ENCODE measurements around the gene MYLK.
"Not testable (repeated sequence)": the region's sequence is repeated elsewhere in the genome, so short reads cannot be mapped to it uniquely, and the experiment has no call there.

The MYLK gene

GRCh38 chr3:123618076-123618708 is 265.9 kb downstream of the MYLK start:
- no peak for DNase-seq

- DNase-seq, result no peak
Measured at GRCh38 chr3:123616593-123616992, 267.5 kb downstream of the MYLK start.

DNA sequence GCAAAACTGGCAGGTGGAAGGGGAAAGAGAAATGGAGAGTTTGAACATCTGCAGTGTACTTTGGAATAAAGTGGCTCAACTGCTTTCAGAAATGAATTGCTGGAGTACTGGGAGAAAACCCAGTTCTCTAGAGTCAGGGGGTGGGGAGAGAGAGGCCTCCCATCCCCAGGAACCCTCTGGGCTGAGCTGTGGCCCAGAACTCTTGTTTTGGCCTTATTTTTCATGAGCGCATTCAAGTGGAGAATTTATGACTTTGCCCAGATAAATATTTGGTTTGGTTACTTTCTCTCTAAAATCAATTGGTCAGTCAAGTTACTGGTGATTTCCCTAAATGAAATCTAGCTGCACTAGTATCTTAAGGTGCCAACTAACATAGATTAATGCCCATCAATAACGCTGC is 270.6 kb downstream of the MYLK start:
- DNase-seq, result no peak

DNA sequence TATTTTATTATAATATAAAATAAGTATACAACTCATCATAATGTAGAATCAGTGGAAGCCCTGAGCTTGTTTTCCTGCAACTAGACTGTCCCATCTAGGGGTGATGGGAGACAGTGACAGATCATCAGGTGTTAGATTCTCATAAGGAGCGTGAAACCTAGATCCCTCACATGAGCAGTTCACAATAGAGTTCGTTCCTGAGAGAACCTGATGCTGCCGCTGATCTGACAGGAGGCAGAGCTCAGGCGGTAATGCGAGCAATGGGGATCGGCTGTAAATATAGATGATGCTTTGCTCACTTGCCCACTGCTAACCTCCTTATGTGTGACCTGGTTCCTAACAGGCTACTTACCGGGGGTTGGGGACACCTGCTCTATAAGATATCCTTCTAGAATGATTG is 272.5 kb downstream of the MYLK start:
- DNase-seq, result not testable (repeated sequence)

DNA sequence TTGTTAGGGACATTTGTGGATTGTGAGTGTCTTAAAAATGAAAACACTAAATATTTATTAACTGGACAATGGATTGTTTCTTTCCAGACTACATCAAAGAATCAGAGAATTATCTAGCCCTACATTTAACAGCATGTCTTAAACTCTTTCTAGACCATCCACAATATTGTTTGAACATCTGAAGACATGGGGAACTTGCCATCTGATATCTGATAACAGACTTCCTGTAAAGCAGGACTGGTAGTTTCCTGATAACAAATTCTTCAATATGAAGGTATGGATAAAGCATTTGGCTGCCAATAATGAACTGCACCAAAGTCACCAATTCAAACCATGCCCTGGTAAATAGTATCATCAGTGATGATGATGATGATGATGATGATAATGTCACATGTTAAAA is 273.1 kb downstream of the MYLK start:
- no peak for DNase-seq

DNA sequence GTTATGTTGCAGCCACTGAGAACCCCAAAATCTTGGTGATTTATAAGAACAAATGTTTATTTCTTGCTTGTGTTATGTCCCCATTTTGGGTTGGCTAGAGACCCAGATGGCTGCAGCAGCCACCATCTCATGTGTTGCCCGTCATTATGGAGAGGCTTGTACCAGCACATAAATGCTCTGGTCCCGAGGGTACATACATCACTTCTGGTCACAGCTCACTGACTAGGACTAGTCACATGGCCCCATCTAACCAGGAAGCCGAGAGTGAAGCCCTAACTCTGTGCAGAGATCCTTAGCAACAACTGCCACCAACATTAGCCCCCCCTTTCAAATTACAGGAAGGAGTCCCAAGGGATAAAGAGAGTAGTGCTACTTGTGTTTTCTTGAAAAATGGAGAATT is 273.8 kb downstream of the MYLK start:
- no peak for DNase-seq

DNA sequence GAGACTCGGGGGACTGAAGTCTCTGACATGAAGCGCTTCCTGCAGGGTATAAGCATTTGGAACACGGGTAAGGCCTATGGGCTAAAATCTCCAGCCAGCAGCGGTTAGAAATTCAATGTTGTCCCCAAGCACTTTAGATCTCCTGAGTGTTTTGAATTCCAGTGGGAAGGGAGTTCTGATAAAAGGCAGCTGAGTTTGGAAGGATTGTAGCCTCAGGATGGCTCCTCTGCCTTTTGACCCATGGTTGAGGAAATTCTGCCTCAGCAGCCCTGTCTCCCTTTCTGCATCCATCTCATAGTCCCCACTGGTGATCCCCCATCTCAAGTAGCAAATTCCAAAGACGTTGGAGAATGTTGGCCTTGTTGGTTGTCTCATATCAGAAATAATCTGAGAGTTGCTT is 275.1 kb downstream of the MYLK start:
- no peak for DNase-seq

DNA sequence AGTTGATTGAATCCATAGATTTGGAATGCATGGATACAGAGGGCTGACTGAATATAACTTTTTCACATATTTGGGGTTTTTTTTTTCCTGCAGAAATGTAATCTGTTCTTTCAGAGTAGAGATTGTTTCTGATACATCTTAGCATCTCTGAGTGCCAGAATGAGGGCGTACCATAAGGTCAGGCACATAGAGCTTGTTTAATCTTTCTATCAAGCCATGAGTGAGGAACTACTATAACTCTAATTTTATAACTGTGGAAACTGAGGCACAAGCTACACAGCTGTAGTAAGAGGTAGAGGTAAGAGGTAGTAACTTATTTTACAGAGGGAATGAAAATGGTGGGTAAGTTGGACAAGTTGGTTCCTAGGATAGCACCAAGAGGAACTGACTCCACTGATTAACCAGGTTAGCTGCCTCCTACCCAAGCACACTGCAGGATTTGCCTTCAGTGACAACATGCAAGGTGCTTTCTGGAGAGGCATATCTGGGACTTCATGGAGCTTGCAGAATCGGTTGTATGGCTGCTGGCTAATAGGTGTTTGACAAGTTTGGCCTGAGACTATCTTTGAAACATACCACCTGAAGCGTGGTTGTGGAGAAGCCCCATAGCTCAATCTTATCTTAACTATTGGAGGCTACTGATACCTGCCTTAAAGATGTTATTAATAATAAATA is 275.7 kb downstream of the MYLK start:
- DNase-seq, result no peak

- DNase-seq, result no peak
Measured at GRCh38 chr3:123606527-123606926, 277.6 kb downstream of the MYLK start.

DNA sequence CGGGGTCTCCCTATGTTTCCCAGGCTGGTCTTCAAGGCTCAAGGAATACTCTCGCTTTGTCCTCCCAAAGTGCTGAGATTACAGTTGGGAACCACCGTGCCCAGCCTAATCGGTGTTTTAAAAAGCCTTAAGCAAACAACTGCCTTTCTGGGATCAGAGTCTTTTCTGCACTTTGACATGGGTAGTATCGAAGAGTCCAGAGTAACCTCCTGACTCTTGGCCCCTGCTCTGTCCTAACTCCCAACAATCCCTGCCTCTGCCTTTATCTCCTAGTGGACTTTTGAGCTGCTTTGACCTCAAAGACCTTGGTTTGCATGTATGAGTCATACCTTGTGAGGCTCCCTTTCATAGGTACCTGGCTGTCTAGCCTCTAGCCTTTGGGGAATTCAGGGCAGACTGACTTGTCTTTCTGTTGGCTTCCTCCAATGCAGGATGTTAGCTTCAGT is 278.3 kb downstream of the MYLK start:
- DNase-seq, result no peak

- DNase-seq, result not testable (repeated sequence)
Measured at GRCh38 chr3:123603153-123603552, 281.0 kb downstream of the MYLK start.

DNA sequence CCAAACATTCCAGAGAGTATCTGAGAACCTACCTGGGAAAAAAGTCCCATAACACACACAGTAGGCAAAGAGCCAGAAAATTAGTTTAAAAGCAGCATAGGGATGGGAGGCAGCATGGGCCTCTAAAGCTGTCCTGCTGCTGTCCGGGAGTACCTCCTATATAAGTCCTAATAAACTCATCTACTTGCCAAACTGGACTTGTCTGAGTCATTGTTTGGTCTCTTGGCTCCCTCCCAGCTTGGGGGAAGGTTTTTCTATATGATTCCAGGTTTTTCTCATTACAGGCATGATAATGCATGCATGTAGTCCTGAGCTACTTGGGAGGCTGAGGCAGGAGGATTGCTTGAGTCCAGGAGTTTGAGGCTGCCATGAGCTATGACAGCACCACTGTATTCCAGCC is 281.8 kb downstream of the MYLK start:
- no peak for DNase-seq

DNA sequence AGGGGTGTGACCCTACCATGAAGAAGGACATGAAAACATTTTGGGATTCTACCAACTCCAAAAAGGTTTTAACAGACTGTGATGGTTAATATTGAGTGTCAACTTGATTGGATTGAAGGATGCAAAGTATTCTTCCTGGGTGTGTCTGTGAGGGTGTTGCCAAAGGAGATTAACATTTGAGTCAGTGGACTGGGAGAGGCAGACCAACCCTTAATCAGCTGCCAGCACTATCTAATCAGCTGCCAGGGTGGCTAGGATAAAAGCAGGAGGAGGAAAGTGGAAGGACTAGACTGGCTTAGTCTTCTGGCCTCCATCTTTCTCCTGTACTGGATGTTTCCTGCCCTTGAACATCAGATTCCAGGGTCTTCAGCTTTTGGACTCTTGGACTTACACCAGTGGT is 283.3 kb downstream of the MYLK start:
- DNase-seq, result not testable (repeated sequence)

- DNase-seq, result no peak
Measured at GRCh38 chr3:123597561-123597960, 286.6 kb downstream of the MYLK start.

GRCh38 chr3:123595396-123596180 is 288.5 kb downstream of the MYLK start:
- no peak for DNase-seq

- no peak for DNase-seq
Measured at GRCh38 chr3:123593381-123593780, 290.8 kb downstream of the MYLK start.

DNA sequence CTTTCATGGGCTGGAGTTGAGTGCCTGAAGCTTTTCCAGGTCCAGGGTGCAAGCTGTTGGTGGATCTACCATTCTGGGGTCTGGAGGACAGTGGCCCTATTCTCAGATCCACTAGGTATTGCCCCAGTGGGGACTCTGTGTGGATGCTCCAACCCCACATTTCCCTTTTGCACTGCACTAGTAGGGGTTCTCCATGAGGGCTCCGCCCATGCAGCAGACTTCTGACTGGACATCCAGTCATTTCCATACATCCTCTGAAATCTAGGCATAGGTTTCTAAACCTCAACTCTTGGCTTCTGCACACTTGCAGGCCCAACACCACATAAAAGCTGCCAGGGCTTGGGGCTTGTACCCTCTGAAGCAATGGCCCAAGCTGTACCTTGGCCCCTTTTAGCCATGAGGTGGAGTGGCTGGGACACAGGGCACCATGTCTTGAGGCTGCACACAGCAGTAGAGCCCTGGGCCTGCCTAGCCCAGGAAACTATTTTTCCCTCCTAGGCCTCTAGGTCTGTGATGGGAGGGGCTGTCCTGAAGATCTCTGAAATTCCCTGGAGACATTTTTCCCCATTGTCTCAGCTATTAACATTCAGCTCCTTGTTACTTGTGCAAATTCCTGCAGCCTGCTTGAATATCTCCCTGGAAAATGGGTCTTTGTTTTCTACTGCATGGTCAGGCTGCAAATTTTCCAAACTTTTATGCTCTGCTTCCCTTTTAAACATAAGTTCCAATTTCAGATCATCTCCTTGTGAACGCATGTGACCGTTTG is 293.3 kb downstream of the MYLK start:
- DNase-seq, result no peak

GRCh38 chr3:123587401-123587800 is 296.7 kb downstream of the MYLK start:
- no peak for DNase-seq

GRCh38 chr3:123586968-123587367 is 297.2 kb downstream of the MYLK start:
- no peak for DNase-seq

DNA sequence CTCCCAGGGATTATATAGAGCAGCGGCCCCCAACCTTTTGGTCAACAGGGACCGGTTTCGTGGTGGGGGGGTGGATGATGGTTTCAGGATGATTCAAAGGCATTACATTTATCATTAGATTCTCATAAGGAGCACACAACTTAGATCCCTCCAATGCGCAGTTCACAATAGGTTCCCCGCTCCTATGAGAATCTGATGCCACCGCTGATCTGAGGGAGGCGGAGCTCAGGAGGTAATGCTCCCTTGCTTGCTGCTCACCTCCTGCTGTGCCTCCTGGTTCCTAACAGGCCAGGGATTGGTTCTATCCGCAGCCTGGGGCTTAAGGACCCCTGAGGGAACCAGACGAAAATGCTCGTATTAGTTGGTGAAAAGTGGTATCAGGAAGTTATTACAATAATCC is 298.0 kb downstream of the MYLK start:
- peak; percentile 45 for DNase-seq

GRCh38 chr3:123584988-123585937 is 298.9 kb downstream of the MYLK start, which contains the start of gene HACD2:
Gene HACD2, minus strand, starts transcription at chr3:123585053. Its CDS starts 26 bp downstream, at chr3:123585027.
- peak; percentile 98 for DNase-seq

Data from right hindlimb (tissue), 1 donor.